MM.1S (cell line): ENCODE data around the gene LARP7.

Source experiments
- EZH2 ChIP-seq: fragments of 300-600 bp; sonication (generic); optimal IDR thresholded peaks from 2 replicates; pipeline ENCODE3; 2017; ENCODE audit warnings: low read depth, mild to moderate bottlenecking, antibody characterized with exemption, low read length, mixed read lengths
- TF ChIP-seq, protein P1 (sequence below): fragments of 300-600 bp; sonication (generic); IDR thresholded peaks from 2 replicates; pipeline ENCODE4 v1.5.1; 2016; ENCODE audit warnings: antibody characterized with exemption, low read length, mixed read lengths

DNA sequence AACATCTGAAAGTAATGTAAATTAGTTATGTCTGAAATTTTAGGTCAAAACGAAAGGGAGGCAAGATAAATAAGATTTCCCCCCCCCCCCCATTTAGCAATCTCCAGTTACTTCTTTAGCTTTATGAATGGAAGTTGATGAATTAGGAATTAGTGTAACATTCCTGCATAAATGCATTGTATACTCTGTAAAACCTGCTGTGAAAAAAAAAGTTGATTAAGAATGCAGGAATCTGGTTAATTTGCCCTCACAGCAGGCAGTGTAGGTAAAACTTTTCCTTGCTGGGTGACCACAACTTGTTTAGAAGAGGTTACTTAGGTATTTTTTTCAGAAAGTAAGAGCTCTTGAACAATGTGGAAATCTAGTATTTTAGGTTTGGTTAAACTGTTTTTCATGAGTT is 15.3 kb downstream of the LARP7 start:
- TF ChIP-seq EZH2, result no peak
- TF ChIP-seq, protein P1, sequence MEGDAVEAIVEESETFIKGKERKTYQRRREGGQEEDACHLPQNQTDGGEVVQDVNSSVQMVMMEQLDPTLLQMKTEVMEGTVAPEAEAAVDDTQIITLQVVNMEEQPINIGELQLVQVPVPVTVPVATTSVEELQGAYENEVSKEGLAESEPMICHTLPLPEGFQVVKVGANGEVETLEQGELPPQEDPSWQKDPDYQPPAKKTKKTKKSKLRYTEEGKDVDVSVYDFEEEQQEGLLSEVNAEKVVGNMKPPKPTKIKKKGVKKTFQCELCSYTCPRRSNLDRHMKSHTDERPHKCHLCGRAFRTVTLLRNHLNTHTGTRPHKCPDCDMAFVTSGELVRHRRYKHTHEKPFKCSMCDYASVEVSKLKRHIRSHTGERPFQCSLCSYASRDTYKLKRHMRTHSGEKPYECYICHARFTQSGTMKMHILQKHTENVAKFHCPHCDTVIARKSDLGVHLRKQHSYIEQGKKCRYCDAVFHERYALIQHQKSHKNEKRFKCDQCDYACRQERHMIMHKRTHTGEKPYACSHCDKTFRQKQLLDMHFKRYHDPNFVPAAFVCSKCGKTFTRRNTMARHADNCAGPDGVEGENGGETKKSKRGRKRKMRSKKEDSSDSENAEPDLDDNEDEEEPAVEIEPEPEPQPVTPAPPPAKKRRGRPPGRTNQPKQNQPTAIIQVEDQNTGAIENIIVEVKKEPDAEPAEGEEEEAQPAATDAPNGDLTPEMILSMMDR, result no peak
